ENCODE results near the gene EPDR1.
"Not testable (repeated sequence)": the region's sequence is repeated elsewhere in the genome, so short reads cannot be mapped to it uniquely, and the experiment has no call there.

Gene EPDR1

GRCh38 chr7:37927773-37928444 is 7.5 kb downstream of the EPDR1 start:
- DNase-seq (ENCODE audit: low read depth in 1 of 2, low spot score in 1 of 2), result no peak

DNA sequence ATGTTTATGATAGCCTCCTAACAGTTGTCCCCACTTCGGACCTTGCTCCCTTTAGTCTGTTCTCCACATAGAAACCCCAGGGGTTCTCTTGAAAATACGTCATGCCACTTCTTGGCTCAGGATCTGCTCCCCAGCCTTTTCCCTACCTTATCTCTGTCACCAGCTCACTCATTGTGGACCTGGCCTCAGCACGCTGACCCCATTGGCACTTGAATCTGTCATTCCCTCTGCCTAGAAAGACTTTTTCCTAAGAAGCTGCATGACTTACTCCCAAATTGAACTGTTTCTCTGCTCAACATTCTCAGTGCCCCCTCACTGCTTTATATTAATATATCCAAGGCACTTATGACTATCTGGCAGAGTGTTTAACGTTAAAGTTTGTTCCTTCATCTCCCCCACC is 8.4 kb downstream of the EPDR1 start:
- no peak for DNase-seq (ENCODE audit: low read depth in 1 of 2, low spot score in 1 of 2)

GRCh38 chr7:37930226-37930948 is 9.9 kb downstream of the EPDR1 start:
- DNase-seq (ENCODE audit: low read depth in 1 of 2, low spot score in 1 of 2), result no peak

DNA sequence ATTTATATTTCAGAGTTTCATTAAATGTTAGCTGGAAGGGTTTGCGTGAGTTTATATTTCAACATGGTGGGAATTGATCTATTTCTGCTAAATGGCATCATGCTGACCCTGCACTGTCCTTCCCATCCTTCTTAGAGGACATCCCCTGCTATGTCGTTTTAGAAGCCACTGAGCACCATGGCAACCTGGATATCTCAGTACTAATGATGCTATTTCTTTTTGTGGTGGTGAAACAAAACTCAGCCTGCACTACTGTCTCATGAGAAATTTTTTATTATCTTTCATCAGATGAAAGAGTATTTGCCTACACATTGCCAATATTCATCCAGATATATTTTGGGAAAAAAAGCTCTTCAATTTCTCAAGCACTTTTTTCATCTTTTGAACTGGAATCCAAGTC is 12.1 kb downstream of the EPDR1 start:
- DNase-seq (ENCODE audit: low read depth in 1 of 2, low spot score in 1 of 2), result no peak

- no peak for DNase-seq (ENCODE audit: low read depth in 1 of 2, low spot score in 1 of 2)
Observed at GRCh38 chr7:37933018-37933566, 12.7 kb downstream of the EPDR1 start.

- DNase-seq (ENCODE audit: low read depth in 1 of 2, low spot score in 1 of 2), result no peak
Observed at GRCh38 chr7:37942934-37943610, 22.6 kb downstream of the EPDR1 start.

- DNase-seq (ENCODE audit: low read depth in 1 of 2, low spot score in 1 of 2), result no peak
Observed at GRCh38 chr7:37943905-37944736, 23.7 kb downstream of the EPDR1 start.

DNA sequence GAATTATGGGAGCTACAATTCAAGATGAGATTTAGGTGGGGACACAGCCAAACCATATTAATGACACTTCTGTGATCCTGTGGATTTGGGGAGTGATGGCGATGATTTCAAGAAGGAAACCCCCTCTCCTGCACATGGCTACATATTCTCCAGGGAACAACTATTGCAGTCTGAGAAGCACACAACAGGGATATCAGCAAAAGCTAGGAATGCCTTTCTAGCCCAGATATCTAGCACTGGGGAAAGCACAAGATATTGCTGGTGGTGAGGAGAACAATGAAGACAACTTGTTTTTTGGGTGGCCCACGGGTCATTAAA is 24.3 kb downstream of the EPDR1 start:
- DNase-seq (ENCODE audit: low read depth in 1 of 2, low spot score in 1 of 2), result no peak

- DNase-seq (ENCODE audit: low read depth in 1 of 2, low spot score in 1 of 2), result no peak
Observed at GRCh38 chr7:37945336-37945735, 24.9 kb downstream of the EPDR1 start.

DNA sequence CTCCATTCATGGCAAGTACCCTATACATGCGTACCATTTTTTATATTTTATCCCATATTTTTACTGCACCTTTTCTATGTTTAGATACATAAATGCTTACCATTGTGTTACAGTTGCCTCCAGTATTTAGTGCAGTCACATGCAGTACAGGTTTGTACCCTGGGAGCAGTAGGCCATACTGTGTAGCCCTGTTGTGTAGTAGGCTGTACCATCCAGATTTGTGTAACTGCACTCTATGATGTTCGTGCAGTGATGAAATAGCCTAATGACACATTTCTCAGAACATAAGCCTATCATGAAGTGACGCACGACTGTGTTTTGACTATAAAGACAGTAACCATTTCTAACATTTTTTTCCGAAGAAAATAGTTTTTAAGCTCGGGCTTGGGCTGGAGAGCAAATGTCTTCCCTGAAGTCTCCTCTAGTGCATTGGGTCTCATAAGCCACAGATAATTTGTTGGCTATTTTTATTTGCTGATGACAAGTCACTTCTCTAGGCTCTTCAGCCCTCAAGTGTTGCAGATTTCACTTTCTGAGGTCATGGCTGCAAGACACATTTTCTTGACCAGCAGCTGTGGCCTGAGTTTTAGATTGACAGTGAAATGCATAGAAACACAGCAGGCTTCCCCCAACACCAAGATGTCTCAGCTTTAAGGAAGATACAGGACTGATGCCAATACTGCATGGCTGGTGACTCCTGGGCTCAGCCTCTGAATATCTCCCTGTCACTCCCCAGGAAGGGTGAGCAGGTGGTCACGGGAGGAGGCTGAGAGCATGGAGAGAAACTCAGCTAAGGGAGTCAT is 26.9 kb downstream of the EPDR1 start:
- DNase-seq (ENCODE audit: low read depth in 1 of 2, low spot score in 1 of 2), result no peak

- no peak for DNase-seq (ENCODE audit: low read depth in 1 of 2, low spot score in 1 of 2)
Observed at GRCh38 chr7:37947941-37948210, 27.4 kb downstream of the EPDR1 start.

GRCh38 chr7:37952240-37952639 is 31.8 kb downstream of the EPDR1 start:
- DNase-seq (ENCODE audit: low read depth in 1 of 2, low spot score in 1 of 2), result no peak

DNA sequence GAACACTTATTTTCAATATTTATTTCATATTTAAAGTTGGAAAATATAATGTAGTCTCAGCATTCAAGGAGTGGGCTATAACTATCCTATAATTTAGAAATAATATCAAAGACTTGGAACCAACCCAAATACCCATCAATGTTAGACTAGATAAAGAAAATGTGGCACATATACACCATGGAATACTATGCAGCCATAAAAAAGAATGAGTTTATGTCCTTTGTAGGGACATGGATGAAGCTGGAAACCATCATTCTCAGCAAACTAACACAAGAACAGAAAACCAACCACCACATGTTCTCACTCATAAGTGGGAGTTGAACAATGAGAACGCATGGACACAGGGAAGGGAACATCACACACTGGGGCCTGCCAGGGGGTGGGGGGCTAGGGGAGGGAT is 33.8 kb downstream of the EPDR1 start:
- DNase-seq (ENCODE audit: low read depth in 1 of 2, low spot score in 1 of 2), result not testable (repeated sequence)

DNA sequence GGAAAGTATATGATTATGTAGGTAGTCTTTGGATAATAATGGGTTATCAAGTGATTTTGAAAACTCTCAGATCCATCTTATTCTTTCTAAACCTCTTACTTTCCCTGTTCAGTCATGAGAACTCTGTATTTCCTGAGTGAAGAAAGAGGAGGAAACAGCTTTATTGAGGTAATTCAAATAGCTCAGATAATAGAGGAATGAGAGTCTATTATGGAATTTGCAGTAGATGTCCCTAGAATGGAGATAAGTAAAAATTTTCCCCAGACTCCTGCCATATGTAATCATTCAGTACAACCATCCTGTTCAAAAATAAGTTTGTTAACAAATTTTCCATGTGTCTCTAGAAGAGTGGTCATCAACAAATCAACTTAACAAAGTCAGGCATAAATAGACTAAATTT is 36.4 kb downstream of the EPDR1 start:
- no peak for DNase-seq (ENCODE audit: low read depth in 1 of 2, low spot score in 1 of 2)

DNA sequence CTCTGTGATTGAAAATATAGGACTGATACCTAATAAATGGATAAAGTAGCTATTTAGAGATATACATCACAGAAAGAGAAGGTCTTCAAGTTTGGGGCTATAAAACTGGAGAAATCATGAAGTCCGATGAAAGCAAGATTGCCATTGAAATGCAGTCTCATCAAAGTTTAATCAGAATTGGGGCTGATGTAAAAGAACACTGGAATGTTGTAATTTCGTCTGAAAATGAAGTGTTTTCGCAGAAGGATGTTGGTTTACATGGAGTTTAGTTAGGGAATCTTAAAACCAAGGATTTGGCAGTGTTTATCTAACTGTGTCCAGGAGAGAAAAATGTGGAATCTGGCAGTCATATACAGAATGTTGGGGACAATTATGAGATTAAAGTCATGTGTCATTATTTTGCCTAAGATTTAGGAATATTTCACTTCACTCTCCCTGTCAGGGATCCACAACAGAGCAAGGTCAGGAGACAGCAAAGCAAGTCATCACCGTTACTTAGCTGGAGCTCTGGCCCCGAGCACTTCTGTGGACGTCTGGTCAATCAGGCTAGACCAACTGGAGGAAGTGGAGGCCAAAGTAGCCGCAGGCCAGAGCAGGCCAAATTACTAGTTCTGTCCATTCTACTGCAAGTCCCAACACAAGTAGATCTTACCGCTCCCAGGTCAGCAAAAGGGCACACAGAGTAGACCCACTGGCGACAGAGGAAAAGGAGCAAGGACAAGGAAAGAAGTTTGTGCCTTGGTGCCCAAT is 37.0 kb downstream of the EPDR1 start:
- no peak for DNase-seq (ENCODE audit: low read depth in 1 of 2, low spot score in 1 of 2)

DNA sequence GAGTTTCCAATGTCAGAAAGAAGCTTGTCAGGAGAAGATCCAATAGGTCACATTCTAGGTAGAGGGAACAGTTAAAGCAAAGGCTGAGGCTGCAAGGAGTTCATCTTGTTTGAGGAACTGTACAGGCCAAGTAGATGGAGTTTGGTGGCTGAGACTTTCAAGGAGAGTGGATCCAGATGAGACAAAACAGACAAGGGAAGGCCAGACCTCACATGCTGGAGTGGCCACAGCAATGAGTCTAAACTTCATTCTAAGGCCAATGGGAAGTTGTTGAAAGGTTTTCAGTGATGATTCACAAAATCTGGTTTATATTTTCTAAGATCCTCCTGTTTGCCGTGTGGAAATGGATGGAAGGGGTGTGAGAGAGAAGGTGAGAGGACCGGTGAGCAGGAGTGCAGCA is 40.0 kb downstream of the EPDR1 start:
- DNase-seq (ENCODE audit: low read depth in 1 of 2, low spot score in 1 of 2), result no peak

DNA sequence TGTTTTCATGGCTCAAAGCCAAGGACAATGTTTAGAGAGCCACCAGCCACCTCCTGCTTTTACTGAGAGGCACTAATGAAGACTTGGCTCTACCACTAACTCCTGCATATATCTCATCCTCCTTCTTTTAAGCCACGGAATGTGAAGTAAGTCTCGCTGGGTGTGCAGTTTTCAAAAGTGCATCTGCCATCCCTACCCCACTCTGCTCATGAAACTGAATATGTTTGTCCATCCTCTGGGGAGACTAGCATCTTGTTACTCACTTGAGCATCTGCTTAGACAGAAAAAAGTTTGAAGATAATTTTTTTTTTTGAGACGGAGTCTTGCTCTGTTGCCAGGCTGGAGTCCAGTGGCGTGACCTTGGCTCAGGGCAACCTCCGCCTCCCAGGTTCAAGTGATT is 40.8 kb downstream of the EPDR1 start:
- no peak for DNase-seq (ENCODE audit: low read depth in 1 of 2, low spot score in 1 of 2)

DNA sequence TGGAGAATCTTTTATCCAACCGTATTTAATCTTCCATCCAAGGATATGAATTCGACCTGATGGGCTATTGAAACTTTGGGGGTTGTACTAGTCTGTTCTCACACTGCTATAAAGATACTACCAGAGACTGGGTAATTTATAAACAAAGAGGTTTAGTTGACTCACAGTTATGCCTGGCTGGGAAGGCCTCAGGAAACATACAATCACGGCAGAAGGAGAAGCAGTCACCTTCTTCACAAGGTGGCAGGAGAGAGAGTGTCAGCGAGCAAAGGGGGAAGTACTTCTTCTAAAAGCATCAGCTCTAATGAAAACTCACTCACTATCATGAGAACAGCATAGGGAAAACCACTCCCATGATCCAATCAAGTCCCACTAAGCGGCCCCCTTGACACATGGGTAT is 43.8 kb downstream of the EPDR1 start:
- no peak for DNase-seq (ENCODE audit: low read depth in 1 of 2, low spot score in 1 of 2)

DNA sequence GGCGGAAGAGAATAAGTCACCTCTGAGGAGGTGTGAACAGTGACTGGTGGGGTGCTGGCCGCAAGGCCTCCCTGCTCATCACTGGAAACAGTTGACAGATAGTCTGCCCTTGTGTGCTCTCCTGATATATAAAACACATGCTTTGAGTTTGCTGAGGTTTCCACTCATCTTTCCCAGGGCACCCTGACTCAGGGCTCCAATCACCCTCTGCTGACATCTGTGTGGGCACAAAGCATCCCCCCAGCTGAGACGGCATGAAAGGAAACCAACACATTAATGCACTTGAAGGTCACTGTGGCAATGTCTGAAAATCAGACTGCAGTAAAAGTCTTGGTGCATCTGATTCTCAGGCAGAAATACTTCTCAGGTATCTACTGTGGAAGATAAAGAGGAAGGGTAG is 49.8 kb downstream of the EPDR1 start:
- DNase-seq (ENCODE audit: low read depth in 1 of 2, low spot score in 1 of 2), result no peak

DNA sequence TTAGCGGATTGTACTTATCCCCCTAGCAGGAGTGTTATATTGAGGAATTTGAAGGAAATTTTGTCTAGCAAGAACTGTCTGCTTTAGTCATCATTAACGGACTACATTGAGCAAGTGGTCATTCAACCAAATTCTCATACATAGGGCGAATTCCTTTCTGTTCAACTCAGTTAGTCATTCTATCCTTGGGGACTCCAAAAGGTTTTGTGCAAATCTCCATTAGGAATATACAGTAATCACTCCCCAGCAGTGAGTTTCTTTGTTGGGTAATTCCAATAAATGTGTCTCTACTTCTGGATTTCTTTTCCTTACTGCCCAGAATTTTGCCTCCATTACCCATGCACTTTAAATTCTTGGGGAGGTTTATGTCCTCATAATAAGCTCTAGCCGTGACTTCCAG is 51.1 kb downstream of the EPDR1 start:
- no peak for DNase-seq (ENCODE audit: low read depth in 1 of 2, low spot score in 1 of 2)

All from activated T-helper 1 cell treated with anti-CD3 and anti-CD28 coated beads, Interleukin-2, amount 50 U/mL, for 16 hours (primary cell).